ENCODE data around the gene S100A3.

DNA sequence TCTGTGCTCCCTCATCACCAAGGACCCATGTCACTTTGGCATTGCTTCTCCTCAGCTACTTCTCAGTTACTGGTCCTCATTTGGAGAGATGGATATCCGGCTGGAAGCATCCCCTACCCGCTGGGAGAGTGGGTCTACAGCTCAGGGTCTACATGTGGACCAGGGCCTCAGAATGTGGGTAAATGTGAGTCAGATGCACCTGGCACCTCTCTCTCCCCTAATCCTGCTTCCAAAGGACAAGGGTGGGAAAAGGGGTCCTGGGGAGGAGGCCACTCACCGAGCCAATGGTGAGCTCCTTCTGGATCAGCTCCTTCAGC, 14.2 kb downstream of the S100A3 start:
- TF ChIP-seq, protein P1, sequence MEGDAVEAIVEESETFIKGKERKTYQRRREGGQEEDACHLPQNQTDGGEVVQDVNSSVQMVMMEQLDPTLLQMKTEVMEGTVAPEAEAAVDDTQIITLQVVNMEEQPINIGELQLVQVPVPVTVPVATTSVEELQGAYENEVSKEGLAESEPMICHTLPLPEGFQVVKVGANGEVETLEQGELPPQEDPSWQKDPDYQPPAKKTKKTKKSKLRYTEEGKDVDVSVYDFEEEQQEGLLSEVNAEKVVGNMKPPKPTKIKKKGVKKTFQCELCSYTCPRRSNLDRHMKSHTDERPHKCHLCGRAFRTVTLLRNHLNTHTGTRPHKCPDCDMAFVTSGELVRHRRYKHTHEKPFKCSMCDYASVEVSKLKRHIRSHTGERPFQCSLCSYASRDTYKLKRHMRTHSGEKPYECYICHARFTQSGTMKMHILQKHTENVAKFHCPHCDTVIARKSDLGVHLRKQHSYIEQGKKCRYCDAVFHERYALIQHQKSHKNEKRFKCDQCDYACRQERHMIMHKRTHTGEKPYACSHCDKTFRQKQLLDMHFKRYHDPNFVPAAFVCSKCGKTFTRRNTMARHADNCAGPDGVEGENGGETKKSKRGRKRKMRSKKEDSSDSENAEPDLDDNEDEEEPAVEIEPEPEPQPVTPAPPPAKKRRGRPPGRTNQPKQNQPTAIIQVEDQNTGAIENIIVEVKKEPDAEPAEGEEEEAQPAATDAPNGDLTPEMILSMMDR (IDR thresholded peaks at IDR 0.05) = no peak
- no peak for TF ChIP-seq POLR2A (IDR thresholded peaks at IDR 0.05)

Measured in prostate gland (tissue), 2 donors.